Stimulated activated CD4-positive, alpha-beta T cell treated with anti-CD3 and anti-CD28 coated beads, TNF-alpha, amount 100 ng/mL, for 1 hour (primary cell): ENCODE data around the gene XG.
"Not testable (repeated sequence)": the region's sequence is repeated elsewhere in the genome, so short reads cannot be mapped to it uniquely, and the experiment has no call there.

ENCODE experiments used
- DNase-seq, 3 donors: peaks; one replicate each; pipeline ENCODE4 v3.0.0-alpha.2; 2020; ENCODE audit warnings: low read depth in 3 of 3, low spot score in 1 of 3

The XG gene

GRCh38 chrX:2780472-2781225, 28.8 kb downstream of the XG start:
- not testable (repeated sequence) for DNase-seq

- DNase-seq = no peak
Measured at GRCh38 chrX:2781226-2781571, 29.4 kb downstream of the XG start.

- DNase-seq = no peak
Measured at GRCh38 chrX:2781698-2782097, 29.9 kb downstream of the XG start.

GRCh38 chrX:2782171-2782570, 30.3 kb downstream of the XG start:
- no peak for DNase-seq

- no peak for DNase-seq
Measured at GRCh38 chrX:2782778-2783177, 30.9 kb downstream of the XG start.

DNA sequence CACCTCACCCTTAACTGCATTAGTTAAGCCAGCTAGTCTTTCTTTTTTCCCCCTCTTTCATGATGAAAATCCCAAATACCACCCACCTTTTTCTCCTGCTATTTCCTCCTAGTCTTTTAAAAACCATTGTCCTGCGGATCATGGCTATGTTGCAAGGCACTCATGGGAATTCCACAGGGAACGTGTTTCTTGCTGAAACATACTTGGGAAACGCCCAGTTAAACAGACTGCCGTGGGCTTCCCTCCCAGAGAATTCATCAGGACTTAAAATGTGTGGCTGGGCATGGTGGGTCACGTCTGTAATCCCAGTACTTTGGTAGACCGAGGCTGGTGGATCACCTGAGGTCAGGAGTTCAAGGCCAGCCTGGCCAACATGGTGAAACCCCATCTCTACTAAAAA, 32.2 kb downstream of the XG start:
- DNase-seq = no peak

DNA sequence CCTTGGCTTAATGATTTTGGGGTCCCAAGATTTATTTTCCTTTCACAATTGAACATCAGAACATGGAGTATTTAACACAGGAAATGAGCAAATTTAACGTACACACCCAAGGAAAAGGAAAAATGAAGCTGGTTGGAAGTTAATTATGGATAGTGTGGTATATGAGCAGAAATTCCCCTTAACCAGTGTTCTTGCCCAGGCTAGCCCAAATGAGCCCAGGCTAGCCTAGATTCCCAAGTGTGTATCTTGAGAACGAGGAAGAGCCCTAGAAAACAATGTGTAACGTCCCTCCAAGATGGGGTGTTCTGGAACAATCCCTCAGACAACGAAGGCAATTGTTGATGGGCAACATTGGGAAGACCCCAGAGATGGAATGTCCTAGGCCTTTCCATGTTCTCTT, 33.7 kb downstream of the XG start:
- DNase-seq = no peak

DNA sequence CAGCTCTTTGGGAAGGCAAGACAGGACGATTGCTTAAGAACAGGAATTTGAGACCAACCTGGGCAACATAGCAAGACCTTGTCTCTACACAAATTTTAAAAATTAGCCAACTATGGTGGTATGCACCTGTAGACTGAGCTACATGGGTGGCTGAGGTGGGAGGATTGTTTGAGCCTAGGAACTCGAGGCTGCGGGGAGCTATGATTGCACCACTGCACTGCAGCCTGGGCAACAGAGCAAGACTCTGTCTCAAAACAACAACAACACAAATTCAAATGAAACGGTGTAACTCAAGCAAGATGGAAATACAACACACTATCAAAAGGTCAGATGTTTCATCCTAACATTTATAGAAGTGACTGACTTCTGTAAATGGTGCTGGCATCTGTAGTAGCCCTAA, 37.1 kb downstream of the XG start:
- DNase-seq = no peak

- no peak for DNase-seq
Measured at GRCh38 chrX:2789569-2789968, 37.7 kb downstream of the XG start.

DNA sequence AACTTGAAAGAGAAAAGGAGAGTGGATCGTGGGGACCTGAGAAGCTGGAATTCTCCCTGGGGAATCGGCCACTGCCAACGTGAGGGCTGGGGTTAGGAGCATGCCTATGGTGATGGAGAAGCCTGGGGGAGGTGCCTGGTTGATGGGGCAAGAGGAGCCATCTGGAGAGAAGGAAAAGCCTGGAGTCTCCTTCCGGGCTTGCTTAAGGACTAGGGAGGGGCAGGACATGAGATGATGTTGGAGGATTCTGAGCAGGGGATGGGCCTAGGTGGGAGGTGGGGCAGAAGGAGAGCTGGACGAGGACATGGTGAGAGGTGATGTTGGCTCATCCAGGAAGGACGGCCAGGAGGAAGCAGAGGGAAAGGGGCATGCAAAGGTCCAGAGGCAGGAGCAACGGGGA, 41.9 kb downstream of the XG start:
- no peak for DNase-seq

DNA sequence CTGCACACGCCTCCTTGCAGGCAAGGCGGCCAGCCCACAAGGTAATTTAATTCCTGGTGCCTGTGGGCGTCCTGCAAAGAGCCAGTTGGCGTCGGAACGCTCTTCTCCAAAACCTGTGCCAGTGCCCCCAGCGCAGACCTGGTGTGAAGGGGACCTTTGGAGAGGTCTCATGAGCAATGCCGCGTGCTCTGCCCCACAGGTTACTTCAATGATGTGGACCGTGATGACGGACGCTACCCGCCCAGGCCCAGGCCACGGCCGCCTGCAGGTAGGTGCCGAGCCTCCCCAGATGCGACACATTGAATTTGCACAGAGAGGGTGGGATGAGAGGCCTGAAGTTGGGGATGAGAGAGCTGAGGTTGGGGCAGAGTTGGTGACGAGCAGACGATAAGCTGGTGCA, 42.5 kb downstream of the XG start:
- DNase-seq = no peak

GRCh38 chrX:2796808-2797207, 45.0 kb downstream of the XG start:
- not testable (repeated sequence) for DNase-seq

- DNase-seq = no peak
Measured at GRCh38 chrX:2799369-2799768, 47.5 kb downstream of the XG start.

DNA sequence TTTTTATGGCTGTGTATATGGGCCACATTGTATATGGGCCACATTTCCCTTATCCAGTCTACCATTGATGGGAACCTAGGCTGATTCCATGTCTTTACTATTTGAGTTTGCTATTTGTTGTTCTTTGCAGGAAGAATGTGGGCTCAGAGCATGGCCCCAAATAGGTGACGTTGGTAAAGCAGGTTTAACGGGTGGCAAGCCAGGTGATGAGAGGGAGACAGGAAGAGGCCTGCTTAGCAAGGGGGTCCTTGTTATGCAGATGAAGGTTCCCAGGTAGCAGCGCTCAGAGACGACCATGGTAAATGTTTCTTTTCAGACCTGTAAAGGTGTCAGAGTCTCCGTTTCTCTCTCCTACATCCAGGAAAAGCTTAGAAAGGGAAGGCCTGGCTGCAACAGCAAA, 48.1 kb downstream of the XG start:
- DNase-seq = not testable (repeated sequence)

DNA sequence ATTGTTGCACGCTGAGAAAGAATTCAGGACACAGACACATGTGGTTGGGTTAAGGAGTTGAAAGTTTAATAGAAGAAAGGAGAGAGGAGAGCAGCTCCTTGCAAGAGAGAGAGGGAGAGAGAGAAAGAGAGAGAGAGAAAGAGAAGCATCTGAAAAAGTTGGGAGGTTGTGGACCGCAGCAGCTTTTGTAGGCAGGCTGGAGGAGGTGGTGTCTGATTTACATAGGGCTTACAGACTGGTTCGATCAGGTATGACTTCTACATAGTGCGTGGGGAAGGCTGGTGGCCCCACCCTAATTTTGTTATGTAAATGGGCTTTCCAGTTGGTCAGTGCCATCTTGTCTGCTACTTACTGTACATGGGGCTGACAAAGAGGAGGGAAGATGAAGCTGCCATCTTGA, 49.4 kb downstream of the XG start:
- no peak for DNase-seq

DNA sequence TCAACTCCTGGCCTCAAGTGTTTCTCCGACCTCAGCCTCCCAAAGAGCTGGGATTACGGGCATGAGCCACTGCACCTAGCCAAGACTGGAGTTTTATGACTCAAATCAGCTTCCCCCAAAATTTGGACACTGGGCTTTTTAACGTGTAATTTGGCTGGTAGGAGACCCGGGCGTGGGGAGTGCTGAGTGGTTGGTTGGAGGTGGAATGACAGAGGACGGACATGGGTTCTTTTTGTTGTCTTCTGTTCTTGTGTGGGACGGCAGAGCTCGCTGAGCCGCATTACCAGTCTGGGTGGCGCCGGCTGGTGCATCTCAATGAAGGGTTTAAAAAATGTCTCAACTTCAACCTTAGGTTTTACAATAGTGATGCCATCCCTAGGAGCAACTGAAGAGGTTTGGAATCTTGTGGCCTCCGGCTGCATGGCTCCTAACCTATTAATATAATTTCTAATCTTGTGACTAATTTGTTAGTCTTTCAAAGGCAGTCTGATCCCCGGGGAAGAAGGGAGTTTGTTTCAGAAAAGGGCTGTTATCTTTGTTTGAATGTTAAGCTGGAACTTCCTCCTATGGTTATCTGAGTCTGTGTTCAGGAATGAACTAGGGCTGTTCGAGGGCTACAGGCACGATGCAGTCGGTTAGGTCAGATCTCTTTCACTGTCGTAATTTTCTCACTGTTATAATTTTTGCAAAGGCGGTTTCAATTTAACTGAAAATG, 50.7 kb downstream of the XG start:
- DNase-seq = not testable (repeated sequence)

GRCh38 chrX:2803486-2803885, 51.6 kb downstream of the XG start:
- not testable (repeated sequence) for DNase-seq

GRCh38 chrX:2804106-2804843, 52.4 kb downstream of the XG start:
- DNase-seq = not testable (repeated sequence)

DNA sequence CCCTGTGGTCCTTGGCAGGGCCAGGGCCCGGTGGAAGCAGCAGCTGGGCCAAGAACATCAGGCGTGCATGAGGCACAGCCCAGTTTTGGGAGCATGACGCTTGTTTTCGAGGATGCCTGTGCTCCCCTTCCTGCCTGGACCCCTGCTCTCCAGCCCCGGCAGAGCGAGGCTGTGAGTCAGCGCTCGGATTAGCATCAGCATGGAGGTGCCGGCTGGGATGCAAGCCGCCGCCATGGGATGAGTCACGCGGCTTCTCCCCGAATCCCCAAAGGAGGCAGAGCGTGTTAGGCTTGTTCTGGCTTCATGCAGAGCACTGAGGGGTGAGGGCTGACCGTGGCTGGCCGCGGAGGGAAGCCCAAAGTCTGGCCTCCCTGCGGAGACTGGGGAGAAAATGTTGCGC, 53.0 kb downstream of the XG start:
- not testable (repeated sequence) for DNase-seq

DNA sequence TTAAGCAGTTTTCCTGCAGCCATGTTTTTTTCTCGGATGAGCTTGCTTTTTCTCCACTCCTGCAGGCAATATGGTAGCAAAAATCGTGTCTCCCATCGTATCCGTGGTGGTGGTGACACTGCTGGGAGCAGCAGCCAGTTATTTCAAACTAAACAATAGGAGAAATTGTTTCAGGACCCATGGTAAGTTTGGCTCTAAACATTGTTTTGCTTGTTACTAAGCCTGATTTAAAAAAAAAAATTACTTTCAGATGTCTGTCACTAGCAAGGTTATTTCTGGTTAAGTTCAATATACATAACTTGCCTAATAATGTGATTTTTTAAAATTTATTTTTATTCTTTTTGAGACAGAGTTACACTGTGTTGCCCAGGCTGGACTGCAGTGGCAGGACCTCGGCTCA, 59.4 kb downstream of the XG start:
- DNase-seq = no peak

GRCh38 chrX:2812161-2812907, 60.5 kb downstream of the XG start:
- DNase-seq = peak in 2 of 3 donors; percentile 5 to 7
